Peyer's patch (tissue), 4 donors: ENCODE results near the gene KLF3. TPM values are rescaled to one million over a fixed set of nuclear protein-coding genes. Genes with fewer than 3 reads are reported as not detected.

Experiments used
- DNase-seq, 3 donors: peaks; one replicate each; pipeline ENCODE4 v3.0.0-alpha.2; 2017 to 2019
- H3K27ac ChIP-seq, 4 donors: fragments of 200-600 bp; sonication (generic); one replicate each; pipeline ENCODE4 v1.5.1; 2016 to 2019
- H3K27me3 ChIP-seq, 2 donors: fragments of 200-600 bp; sonication (generic); one replicate each; pipeline ENCODE4 v1.5.1; 2019
- H3K36me3 ChIP-seq, 3 donors: fragments of 200-600 bp; sonication (generic); one replicate each; pipeline ENCODE4 v1.5.1; 2016 to 2019
- H3K4me1 ChIP-seq, 4 donors: fragments of 200-600 bp; sonication (generic); one replicate each; pipeline ENCODE4 v1.5.1; 2016 to 2019
- H3K4me3 ChIP-seq, 4 donors: fragments of 200-600 bp; sonication (generic); 1 replicate in 3 of 4; 2 replicates in 1 of 4; pipeline ENCODE4 v1.5.1; 2016 to 2019; ENCODE audit warnings: mild to moderate bottlenecking in 1 of 4
- H3K9me3 ChIP-seq, 4 donors: fragments of 200-600 bp; sonication (generic); one replicate each; pipeline ENCODE4 v1.5.1; 2016 to 2019; ENCODE audit warnings: mild to moderate bottlenecking in 1 of 4
- POLR2A ChIP-seq, 2 donors: fragments of 450-650 bp; IDR thresholded peaks; one replicate each; pipeline ENCODE4 v1.5.1; 2017; ENCODE audit warnings: antibody characterized with exemption in 2 of 2, mild to moderate bottlenecking in 2 of 2, moderate library complexity in 2 of 2
- total RNA-seq, 4 donors: library from RNA; depleted of rRNA; stranded (reverse); fragments of >200 nt; gene quantifications; one replicate each; pipeline ENCODE4 v1.1.0, GENCODE V29; 2016
- TF ChIP-seq, protein P1 (sequence below), 6 experiments: fragments of 450-650 bp in 4 of 6; fragments of 200-600 bp in 2 of 6; sonication (generic) in 1 of 6; IDR thresholded peaks; one replicate each; pipeline ENCODE4 v1.5.1; 2017 to 2019; ENCODE audit warnings: antibody characterized with exemption in 6 of 6, mild to moderate bottlenecking in 3 of 6, moderate library complexity in 1 of 6

The KLF3 gene
- total RNA-seq, 4 donors from 2014 or later = 36.3 to 128 (median 103) TPM

DNA sequence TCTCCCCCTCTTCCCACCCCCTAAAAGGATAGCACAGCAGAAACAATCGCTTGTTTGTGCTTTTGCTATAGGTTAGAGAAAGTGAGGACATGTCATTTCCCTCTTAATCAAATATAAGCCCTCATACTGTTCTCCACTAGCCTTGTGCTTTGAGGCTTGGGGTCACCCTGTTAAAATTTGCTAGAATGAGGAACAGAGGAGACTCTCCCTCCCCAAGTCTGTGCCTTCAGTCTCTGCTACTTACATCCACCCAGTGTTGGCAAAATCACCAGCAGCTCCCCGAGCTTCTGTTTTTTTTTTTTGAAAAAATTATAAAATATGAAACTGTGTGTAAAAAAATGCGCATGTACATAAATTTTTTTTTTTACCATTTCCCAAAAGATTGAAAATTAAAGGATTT, 19.3 kb downstream of the KLF3 start:
- Histone ChIP-seq H3K36me3 (peaks cover 0 to 44% (median 0%) of the 10 kb centered on the region in 3 donors), H3K9me3 (no peaks in the 10 kb centered on the region), H3K4me3 (no peak overlapping the region), H3K27me3 (no peaks in the 10 kb centered on the region), H3K27ac (no peak overlapping the region), H3K4me1 (peaks cover 0 to 27% (median 3%) of the 10 kb centered on the region in 4 donors)
- no peak for DNase-seq
- no peak for TF ChIP-seq POLR2A (IDR thresholded peaks at IDR 0.05)
- TF ChIP-seq, protein P1, sequence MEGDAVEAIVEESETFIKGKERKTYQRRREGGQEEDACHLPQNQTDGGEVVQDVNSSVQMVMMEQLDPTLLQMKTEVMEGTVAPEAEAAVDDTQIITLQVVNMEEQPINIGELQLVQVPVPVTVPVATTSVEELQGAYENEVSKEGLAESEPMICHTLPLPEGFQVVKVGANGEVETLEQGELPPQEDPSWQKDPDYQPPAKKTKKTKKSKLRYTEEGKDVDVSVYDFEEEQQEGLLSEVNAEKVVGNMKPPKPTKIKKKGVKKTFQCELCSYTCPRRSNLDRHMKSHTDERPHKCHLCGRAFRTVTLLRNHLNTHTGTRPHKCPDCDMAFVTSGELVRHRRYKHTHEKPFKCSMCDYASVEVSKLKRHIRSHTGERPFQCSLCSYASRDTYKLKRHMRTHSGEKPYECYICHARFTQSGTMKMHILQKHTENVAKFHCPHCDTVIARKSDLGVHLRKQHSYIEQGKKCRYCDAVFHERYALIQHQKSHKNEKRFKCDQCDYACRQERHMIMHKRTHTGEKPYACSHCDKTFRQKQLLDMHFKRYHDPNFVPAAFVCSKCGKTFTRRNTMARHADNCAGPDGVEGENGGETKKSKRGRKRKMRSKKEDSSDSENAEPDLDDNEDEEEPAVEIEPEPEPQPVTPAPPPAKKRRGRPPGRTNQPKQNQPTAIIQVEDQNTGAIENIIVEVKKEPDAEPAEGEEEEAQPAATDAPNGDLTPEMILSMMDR (IDR thresholded peaks at IDR 0.05) = no peak

DNA sequence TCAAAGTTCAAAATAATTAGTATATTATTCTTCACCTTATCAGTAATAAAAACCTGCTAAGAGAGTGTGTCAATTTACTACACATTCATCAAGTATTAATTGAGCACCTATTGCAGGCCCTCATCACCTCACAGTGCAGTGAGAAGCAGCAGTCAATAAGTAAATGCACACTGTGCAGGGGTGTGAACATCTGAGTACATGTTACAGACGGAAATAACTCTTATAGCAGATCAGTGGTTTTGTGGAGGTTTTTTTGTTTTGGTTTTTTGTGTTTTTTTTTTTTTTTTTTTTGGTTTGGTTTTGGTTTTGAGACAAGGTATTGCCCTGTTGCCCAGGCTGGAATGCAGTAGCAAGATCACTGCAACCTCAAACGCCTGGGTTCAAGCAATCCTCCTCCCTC, 20.3 kb downstream of the KLF3 start:
- Histone ChIP-seq H3K27ac (no peak overlapping the region), H3K9me3 (no peaks in the 10 kb centered on the region), H3K36me3 (peaks cover 0 to 54% (median 0%) of the 10 kb centered on the region in 3 donors), H3K27me3 (no peaks in the 10 kb centered on the region), H3K4me1 (peaks cover 0 to 25% (median 3%) of the 10 kb centered on the region in 4 donors), H3K4me3 (no peak overlapping the region)
- TF ChIP-seq POLR2A (IDR thresholded peaks at IDR 0.05) = no peak
- TF ChIP-seq, protein P1 (IDR thresholded peaks at IDR 0.05) = no peak
- no peak for DNase-seq

DNA sequence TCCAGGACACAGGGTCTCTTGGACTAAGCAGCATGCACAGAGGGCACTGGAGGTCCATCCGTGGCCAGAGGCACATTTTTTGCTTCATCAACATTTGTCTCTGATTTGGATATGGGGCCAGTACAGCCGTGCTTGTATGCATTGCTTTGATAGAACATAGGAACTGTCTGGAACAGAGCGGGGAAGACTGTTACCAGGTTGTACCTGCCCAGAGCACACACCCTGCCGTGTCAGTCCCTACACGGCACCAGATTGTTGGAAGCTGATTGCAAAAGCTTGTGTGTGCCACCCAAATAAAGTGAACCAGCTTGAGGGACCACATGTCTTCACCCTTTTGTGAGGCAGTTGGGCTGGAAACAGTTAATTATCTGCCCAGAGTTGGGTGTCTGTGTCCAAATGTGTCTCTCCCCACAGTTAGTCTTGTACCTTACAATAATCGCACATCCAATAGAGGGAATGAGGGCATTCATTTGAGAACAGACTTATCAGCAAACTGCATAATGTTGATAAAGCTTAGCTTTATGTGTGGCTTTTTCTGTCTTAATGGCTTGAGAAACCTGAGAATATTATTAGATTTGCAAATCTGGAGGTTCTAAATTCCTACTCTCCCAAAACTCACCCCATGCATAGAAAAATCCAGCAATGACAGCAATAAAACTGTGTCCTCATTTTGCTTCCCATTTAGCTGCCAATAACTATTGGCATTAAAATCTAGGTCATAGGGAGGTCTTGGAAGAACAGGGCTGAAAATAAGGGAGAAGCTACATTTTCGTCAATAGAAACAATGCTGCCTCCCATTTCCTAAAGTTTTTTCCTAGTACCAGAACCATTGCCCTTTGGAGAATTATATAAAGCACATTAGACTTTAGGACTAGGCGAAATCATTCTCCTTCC, 21.2 kb downstream of the KLF3 start:
- Histone ChIP-seq H3K36me3 (peaks cover 0 to 60% (median 0%) of the 10 kb centered on the region in 3 donors), H3K4me3 (no peak overlapping the region), H3K9me3 (no peaks in the 10 kb centered on the region), H3K27ac (no peak overlapping the region), H3K27me3 (no peaks in the 10 kb centered on the region), H3K4me1 (peaks cover 0 to 25% (median 3%) of the 10 kb centered on the region in 4 donors)
- DNase-seq = no peak
- TF ChIP-seq, protein P1 (IDR thresholded peaks at IDR 0.05) = no peak
- no peak for TF ChIP-seq POLR2A (IDR thresholded peaks at IDR 0.05)

DNA sequence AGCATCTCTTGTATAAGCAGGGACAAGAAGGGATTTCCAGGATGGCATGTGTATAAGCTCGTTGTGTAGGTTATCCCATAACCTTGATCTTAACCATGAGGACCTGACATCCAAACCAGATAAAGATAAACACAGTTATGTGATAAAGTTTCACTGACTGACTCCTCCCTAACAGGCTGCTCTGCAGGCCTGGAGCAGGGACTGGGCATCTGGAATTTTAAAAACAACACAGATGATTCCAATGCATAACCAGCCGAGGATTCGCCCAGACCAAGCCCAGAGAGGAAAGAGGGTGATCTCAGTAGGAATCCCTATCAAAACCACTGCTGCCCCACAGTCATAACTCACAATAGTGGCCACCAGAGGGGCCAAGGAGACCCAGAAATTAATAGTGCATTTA, 22.7 kb downstream of the KLF3 start:
- H3K9me3 ChIP-seq = no peaks in the 10 kb centered on the region
- no peaks in the 10 kb centered on the region for H3K27me3 ChIP-seq
- H3K4me1 ChIP-seq = peaks cover 0 to 30% (median 3%) of the 10 kb centered on the region in 4 donors
- no peak for TF ChIP-seq POLR2A (IDR thresholded peaks at IDR 0.05)
- TF ChIP-seq, protein P1 (IDR thresholded peaks at IDR 0.05) = no peak
- H3K4me3 ChIP-seq = no peak overlapping the region
- peaks cover 0 to 58% (median 0%) of the 10 kb centered on the region in 3 donors for H3K36me3 ChIP-seq
- H3K27ac ChIP-seq = no peak overlapping the region
- no peak for DNase-seq

DNA sequence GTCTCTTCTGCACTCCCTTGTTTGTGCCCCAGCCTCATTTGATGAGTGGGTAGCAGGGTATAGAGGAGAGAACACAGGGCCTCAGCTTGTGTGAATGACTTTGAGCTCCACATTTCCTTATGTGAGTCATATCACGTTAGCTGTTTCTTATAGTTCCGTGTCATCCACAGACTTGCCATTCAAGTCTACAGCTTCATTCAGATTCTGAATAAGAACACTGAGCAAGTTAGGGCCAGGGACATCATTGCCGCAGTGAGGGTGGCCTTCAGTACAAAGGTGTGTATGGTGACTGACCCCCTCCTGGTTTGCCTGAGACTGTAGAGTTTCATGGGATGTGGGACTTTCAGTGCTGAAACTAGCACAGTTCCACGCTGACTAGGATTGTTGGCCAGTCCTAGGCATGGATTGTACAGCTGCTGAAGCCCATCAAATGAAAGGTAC, 23.6 kb downstream of the KLF3 start:
- TF ChIP-seq POLR2A (IDR thresholded peaks at IDR 0.05) = no peak
- TF ChIP-seq, protein P1 (IDR thresholded peaks at IDR 0.05) = no peak
- no peak for DNase-seq
- Histone ChIP-seq H3K36me3 (peaks cover 0 to 58% (median 0%) of the 10 kb centered on the region in 3 donors), H3K4me3 (no peak overlapping the region), H3K27ac (peak overlapping the region in 2 of 4 donors; percentile 9 to 17), H3K4me1 (peaks cover 0 to 30% (median 3%) of the 10 kb centered on the region in 4 donors), H3K27me3 (no peaks in the 10 kb centered on the region), H3K9me3 (no peaks in the 10 kb centered on the region)
